Measurements from ENCODE around the gene ADRA2B. TPM values are rescaled to one million over a fixed set of nuclear protein-coding genes. Genes with fewer than 3 reads are reported as not detected.

ADRA2B gene
- total RNA-seq, 1 experiment from 2014 or later = 0.47 TPM

GRCh38 chr2:96088340-96089335, 27.7 kb downstream of the ADRA2B start:
- H3K79me2 ChIP-seq (ENCODE audit: insufficient read depth, low read length) = no peaks in the 10 kb centered on the region
- H3K9me3 ChIP-seq (ENCODE audit: control insufficient read depth in 1 of 2, insufficient read depth in 1 of 2, low read depth in 1 of 2, low read length in 2 of 2) = no peaks in the 10 kb centered on the region
- CTCF ChIA-PET = interaction anchor here (1.7 kb wide), 1 partner anchor 29 kb away, joined by 4 read pairs; no protein-coding TSS in a partner anchor
- ATAC-seq (no peak), DNase-seq (ENCODE audit: low read depth, low spot score) (no peak)
- no peak overlapping the region for H3K27ac ChIP-seq (ENCODE audit: low read depth, low read length)
- no peaks in the 10 kb centered on the region for H3K36me3 ChIP-seq (ENCODE audit: control insufficient read depth in 1 of 2, insufficient read depth in 2 of 2, low read length in 2 of 2)
- no peaks in the 10 kb centered on the region for H3K9me2 ChIP-seq (ENCODE audit: insufficient read depth)
- intact Hi-C loops (cut with micrococcal nuclease) = no loop called here
- BruUV-seq (replicated peaks) = no TSS peak
- H3K4me2 ChIP-seq (ENCODE audit: low read length) = no peak overlapping the region
- POLR2A ChIA-PET = no interaction called here
- H3K4me1 ChIP-seq (ENCODE audit: control insufficient read depth in 1 of 2, insufficient read depth in 2 of 2, low read length in 2 of 2) = peaks cover 0 to 12% of the 10 kb centered on the region in 2 experiments; a peak in 2 of 4 replicates
- TF ChIP-seq REST (IDR thresholded peaks at IDR 0.05; ENCODE audit: low read depth) = no peak
- no peak for TF ChIP-seq EZH2phosphoT487 (IDR thresholded peaks at IDR 0.05; ENCODE audit: borderline replicate concordance)
- no peak for TF ChIP-seq CBX3 (IDR thresholded peaks at IDR 0.05; ENCODE audit: low read depth)
- TF ChIP-seq ATF3 (IDR thresholded peaks at IDR 0.05) = no peak
- TF ChIP-seq ZNF274 (IDR thresholded peaks at IDR 0.05; ENCODE audit: low read depth, low read length) = no peak
- no peak for TF ChIP-seq EGR1 (IDR thresholded peaks at IDR 0.05; ENCODE audit: low read depth)
- no peak for TF ChIP-seq CTCF (IDR thresholded peaks at IDR 0.05 in 2 of 3, conservative IDR thresholded peaks at IDR 0.05 in 1 of 3; ENCODE audit: borderline replicate concordance in 1 of 3, insufficient read depth in 1 of 3, low read depth in 2 of 3, low read length in 2 of 3)
- TF ChIP-seq ELF1 (IDR thresholded peaks at IDR 0.05; ENCODE audit: borderline replicate concordance, low read depth) = no peak
- no peak overlapping the region for H2AFZ ChIP-seq (ENCODE audit: low read depth, low read length, poor library complexity, severe bottlenecking)
- H3K4me3 ChIP-seq (replicated peaks in 1 of 2; ENCODE audit: low read depth in 1 of 2, low read length in 2 of 2) = no peak overlapping the region
- H3K9ac ChIP-seq (ENCODE audit: low read length) = no peak overlapping the region
- H4K20me1 ChIP-seq (ENCODE audit: insufficient read depth) = no peaks in the 10 kb centered on the region
- RAD21 ChIA-PET (ENCODE audit: low non-redundant PET in 1 of 2, low total read pairs in 2 of 2, uncharacterized antibody in 2 of 2, unreplicated experiment in 2 of 2) = no interaction called here
- H3K27me3 ChIP-seq (ENCODE audit: insufficient read depth, low read length) = no peaks in the 10 kb centered on the region

Data from HCT116 (cell line).